ENCODE data around the gene DOCK10.
A peak's percentile ranks its signal among the peaks of the same experiment; 100 is the strongest.

DOCK10 gene

GRCh38 chr2:225002039-225002655 is 40.1 kb downstream of the DOCK10 start:
- H3K27me3 ChIP-seq (replicated peaks; ENCODE audit: control insufficient read depth, insufficient read depth, low read length, poor library complexity, severe bottlenecking): no peaks in the 10 kb centered on the region
- no peaks in the 10 kb centered on the region for H3K9me3 ChIP-seq (ENCODE audit: control insufficient read depth, low read length)
- H3K27ac ChIP-seq (ENCODE audit: insufficient read depth, low read length, poor library complexity, severe bottlenecking): peak overlapping the region; percentile 33
- H3K36me3 ChIP-seq (ENCODE audit: control insufficient read depth, insufficient read depth, low read length): no peaks in the 10 kb centered on the region
- peaks cover 28% of the 10 kb centered on the region for H3K4me1 ChIP-seq (ENCODE audit: control insufficient read depth, insufficient read depth, low read length, poor library complexity, severe bottlenecking)
- no peak overlapping the region for H3K4me3 ChIP-seq (ENCODE audit: insufficient read depth, low read depth, low read length, poor library complexity, severe bottlenecking)
- peak; percentile 19 to 55 (median 23) for DNase-seq

- no peak overlapping the region for H3K4me3 ChIP-seq (ENCODE audit: insufficient read depth, low read depth, low read length, poor library complexity, severe bottlenecking)
- no peaks in the 10 kb centered on the region for H3K27me3 ChIP-seq (replicated peaks; ENCODE audit: control insufficient read depth, insufficient read depth, low read length, poor library complexity, severe bottlenecking)
- H3K9me3 ChIP-seq (ENCODE audit: control insufficient read depth, low read length): no peaks in the 10 kb centered on the region
- DNase-seq: no peak
- H3K36me3 ChIP-seq (ENCODE audit: control insufficient read depth, insufficient read depth, low read length): no peaks in the 10 kb centered on the region
- H3K4me1 ChIP-seq (ENCODE audit: control insufficient read depth, insufficient read depth, low read length, poor library complexity, severe bottlenecking): peaks cover 30% of the 10 kb centered on the region
- no peak overlapping the region for H3K27ac ChIP-seq (ENCODE audit: insufficient read depth, low read length, poor library complexity, severe bottlenecking)
These were observed 42.5 kb downstream of the DOCK10 start for GRCh38 chr2:224999754-225000153.

GRCh38 chr2:224999321-224999720 is 42.9 kb downstream of the DOCK10 start:
- H3K27me3 ChIP-seq (replicated peaks; ENCODE audit: control insufficient read depth, insufficient read depth, low read length, poor library complexity, severe bottlenecking): no peaks in the 10 kb centered on the region
- H3K4me1 ChIP-seq (ENCODE audit: control insufficient read depth, insufficient read depth, low read length, poor library complexity, severe bottlenecking): peaks cover 30% of the 10 kb centered on the region
- no peak overlapping the region for H3K4me3 ChIP-seq (ENCODE audit: insufficient read depth, low read depth, low read length, poor library complexity, severe bottlenecking)
- H3K36me3 ChIP-seq (ENCODE audit: control insufficient read depth, insufficient read depth, low read length): no peaks in the 10 kb centered on the region
- no peak overlapping the region for H3K27ac ChIP-seq (ENCODE audit: insufficient read depth, low read length, poor library complexity, severe bottlenecking)
- no peak for DNase-seq
- H3K9me3 ChIP-seq (ENCODE audit: control insufficient read depth, low read length): no peaks in the 10 kb centered on the region

GRCh38 chr2:224997802-224998201 is 44.5 kb downstream of the DOCK10 start:
- H3K4me3 ChIP-seq (ENCODE audit: insufficient read depth, low read depth, low read length, poor library complexity, severe bottlenecking): no peak overlapping the region
- H3K27me3 ChIP-seq (replicated peaks; ENCODE audit: control insufficient read depth, insufficient read depth, low read length, poor library complexity, severe bottlenecking): no peaks in the 10 kb centered on the region
- H3K9me3 ChIP-seq (ENCODE audit: control insufficient read depth, low read length): no peaks in the 10 kb centered on the region
- no peaks in the 10 kb centered on the region for H3K36me3 ChIP-seq (ENCODE audit: control insufficient read depth, insufficient read depth, low read length)
- H3K4me1 ChIP-seq (ENCODE audit: control insufficient read depth, insufficient read depth, low read length, poor library complexity, severe bottlenecking): peaks cover 30% of the 10 kb centered on the region
- no peak for DNase-seq
- no peak overlapping the region for H3K27ac ChIP-seq (ENCODE audit: insufficient read depth, low read length, poor library complexity, severe bottlenecking)

- H3K4me3 ChIP-seq (ENCODE audit: insufficient read depth, low read depth, low read length, poor library complexity, severe bottlenecking): no peak overlapping the region
- no peak overlapping the region for H3K27ac ChIP-seq (ENCODE audit: insufficient read depth, low read length, poor library complexity, severe bottlenecking)
- H3K36me3 ChIP-seq (ENCODE audit: control insufficient read depth, insufficient read depth, low read length): peaks cover 8% of the 10 kb centered on the region
- no peaks in the 10 kb centered on the region for H3K27me3 ChIP-seq (replicated peaks; ENCODE audit: control insufficient read depth, insufficient read depth, low read length, poor library complexity, severe bottlenecking)
- no peak for DNase-seq
- H3K9me3 ChIP-seq (ENCODE audit: control insufficient read depth, low read length): no peaks in the 10 kb centered on the region
- peaks cover 18% of the 10 kb centered on the region for H3K4me1 ChIP-seq (ENCODE audit: control insufficient read depth, insufficient read depth, low read length, poor library complexity, severe bottlenecking)
These were observed 46.8 kb downstream of the DOCK10 start for GRCh38 chr2:224995419-224995818.

- H3K27ac ChIP-seq (ENCODE audit: insufficient read depth, low read length, poor library complexity, severe bottlenecking): no peak overlapping the region
- no peak for DNase-seq
- H3K36me3 ChIP-seq (ENCODE audit: control insufficient read depth, insufficient read depth, low read length): peaks cover 8% of the 10 kb centered on the region
- no peak overlapping the region for H3K4me3 ChIP-seq (ENCODE audit: insufficient read depth, low read depth, low read length, poor library complexity, severe bottlenecking)
- H3K4me1 ChIP-seq (ENCODE audit: control insufficient read depth, insufficient read depth, low read length, poor library complexity, severe bottlenecking): peaks cover 8% of the 10 kb centered on the region
- H3K9me3 ChIP-seq (ENCODE audit: control insufficient read depth, low read length): no peaks in the 10 kb centered on the region
- no peaks in the 10 kb centered on the region for H3K27me3 ChIP-seq (replicated peaks; ENCODE audit: control insufficient read depth, insufficient read depth, low read length, poor library complexity, severe bottlenecking)
These were observed 47.9 kb downstream of the DOCK10 start for GRCh38 chr2:224994242-224994823.

GRCh38 chr2:224990710-224991109 is 51.6 kb downstream of the DOCK10 start:
- DNase-seq: no peak
- Histone ChIP-seq H3K27ac (ENCODE audit: insufficient read depth, low read length, poor library complexity, severe bottlenecking) (no peak overlapping the region), H3K4me1 (ENCODE audit: control insufficient read depth, insufficient read depth, low read length, poor library complexity, severe bottlenecking) (peaks cover 24% of the 10 kb centered on the region), H3K4me3 (ENCODE audit: insufficient read depth, low read depth, low read length, poor library complexity, severe bottlenecking) (no peak overlapping the region), H3K9me3 (ENCODE audit: control insufficient read depth, low read length) (no peaks in the 10 kb centered on the region), H3K36me3 (ENCODE audit: control insufficient read depth, insufficient read depth, low read length) (peaks cover 13% of the 10 kb centered on the region), H3K27me3 (replicated peaks; ENCODE audit: control insufficient read depth, insufficient read depth, low read length, poor library complexity, severe bottlenecking) (no peaks in the 10 kb centered on the region)

GRCh38 chr2:224987733-224988132 is 54.5 kb downstream of the DOCK10 start:
- Histone ChIP-seq H3K4me3 (ENCODE audit: insufficient read depth, low read depth, low read length, poor library complexity, severe bottlenecking) (no peak overlapping the region), H3K9me3 (ENCODE audit: control insufficient read depth, low read length) (no peaks in the 10 kb centered on the region), H3K27ac (ENCODE audit: insufficient read depth, low read length, poor library complexity, severe bottlenecking) (no peak overlapping the region), H3K36me3 (ENCODE audit: control insufficient read depth, insufficient read depth, low read length) (peaks cover 13% of the 10 kb centered on the region), H3K27me3 (replicated peaks; ENCODE audit: control insufficient read depth, insufficient read depth, low read length, poor library complexity, severe bottlenecking) (no peaks in the 10 kb centered on the region), H3K4me1 (ENCODE audit: control insufficient read depth, insufficient read depth, low read length, poor library complexity, severe bottlenecking) (peaks cover 44% of the 10 kb centered on the region)
- DNase-seq: no peak

GRCh38 chr2:224986477-224986876 is 55.8 kb downstream of the DOCK10 start:
- H3K4me1 ChIP-seq (ENCODE audit: control insufficient read depth, insufficient read depth, low read length, poor library complexity, severe bottlenecking): peaks cover 46% of the 10 kb centered on the region

GRCh38 chr2:224984637-224985036 is 57.6 kb downstream of the DOCK10 start:
- Histone ChIP-seq H3K9me3 (ENCODE audit: control insufficient read depth, low read length) (no peaks in the 10 kb centered on the region), H3K27me3 (replicated peaks; ENCODE audit: control insufficient read depth, insufficient read depth, low read length, poor library complexity, severe bottlenecking) (no peaks in the 10 kb centered on the region), H3K4me3 (ENCODE audit: insufficient read depth, low read depth, low read length, poor library complexity, severe bottlenecking) (no peak overlapping the region), H3K4me1 (ENCODE audit: control insufficient read depth, insufficient read depth, low read length, poor library complexity, severe bottlenecking) (peaks cover 43% of the 10 kb centered on the region), H3K36me3 (ENCODE audit: control insufficient read depth, insufficient read depth, low read length) (peaks cover 5% of the 10 kb centered on the region), H3K27ac (ENCODE audit: insufficient read depth, low read length, poor library complexity, severe bottlenecking) (no peak overlapping the region)
- DNase-seq: no peak

More at GRCh38 chr2:224986477-224986876, 55.8 kb downstream of the DOCK10 start:
- H3K9me3 ChIP-seq (ENCODE audit: control insufficient read depth, low read length): no peaks in the 10 kb centered on the region
- H3K27ac ChIP-seq (ENCODE audit: insufficient read depth, low read length, poor library complexity, severe bottlenecking): no peak overlapping the region
- H3K27me3 ChIP-seq (replicated peaks; ENCODE audit: control insufficient read depth, insufficient read depth, low read length, poor library complexity, severe bottlenecking): no peaks in the 10 kb centered on the region
- H3K4me3 ChIP-seq (ENCODE audit: insufficient read depth, low read depth, low read length, poor library complexity, severe bottlenecking): no peak overlapping the region
- H3K36me3 ChIP-seq (ENCODE audit: control insufficient read depth, insufficient read depth, low read length): peaks cover 13% of the 10 kb centered on the region
- no peak for DNase-seq
